K562 (cell line): ENCODE data around the gene FCGR3A. TPM values are rescaled to one million over a fixed set of nuclear protein-coding genes. Genes with fewer than 3 reads are reported as not detected.
"Not testable (repeated sequence)": the region's sequence is repeated elsewhere in the genome, so short reads cannot be mapped to it uniquely, and the experiment has no call there.

Experiments
- CUX1 ChIP-seq: fragments of 200-800 bp; sonication (Bioruptor generic); IDR thresholded peaks from 2 replicates; pipeline ENCODE4 v1.6.1; 2016; ENCODE audit warnings: missing genetic modification characterization, missing compliant biosample characterization
- EGR1 ChIP-seq: fragments of 450-650 bp; conservative IDR thresholded peaks from 2 replicates; pipeline ENCODE4 v1.6.1; 2017; ENCODE audit warnings: mild to moderate bottlenecking
- L3MBTL2 ChIP-seq: fragments of 450-650 bp; IDR thresholded peaks from 2 replicates; pipeline ENCODE4 v1.6.1; 2016; ENCODE audit warnings: mild to moderate bottlenecking, moderate library complexity
- MAZ ChIP-seq, 2 experiments: fragments of 450-650 bp in 1 of 2; sonication (generic) in 1 of 2; formaldehyde crosslinking; IDR thresholded peaks in 1 of 2; conservative IDR thresholded peaks in 1 of 2; 2 replicates each; pipeline versions ENCODE4 v1.4.0 to v1.5.0; 2020; ENCODE audit warnings: mild to moderate bottlenecking in 1 of 2, missing genetic modification reagents in 1 of 2
- MEIS2 ChIP-seq: fragments of 450-650 bp; IDR thresholded peaks from 2 replicates; pipeline ENCODE4 v1.6.1; 2014; ENCODE audit warnings: mild to moderate bottlenecking; ENCODE audit not compliant: partially characterized antibody
- NR2C2 ChIP-seq, 2 experiments: fragments of 200-800 bp in 1 of 2; sonication (Bioruptor generic) in 1 of 2; sonication (generic) in 1 of 2; formaldehyde crosslinking in 1 of 2; IDR thresholded peaks; 2 replicates each; pipeline versions ENCODE4 v1.6.1 to v1.8.0; 2016 to 2022; ENCODE audit warnings: mild to moderate bottlenecking in 1 of 2, missing compliant biosample characterization in 1 of 2, missing genetic modification characterization in 1 of 2, missing genetic modification reagents in 1 of 2
- PHF8 ChIP-seq: fragments of 200-600 bp; sonication (generic); IDR thresholded peaks from 2 replicates; pipeline ENCODE4 v1.6.1; 2012; ENCODE audit warnings: mixed run types, mild to moderate bottlenecking, inconsistent platforms, low read length, moderate library complexity, borderline replicate concordance
- SRF ChIP-seq, 2 experiments: fragments of 250-450, 450-650 bp in 1 of 2; sonication (Bioruptor Pico) in 1 of 2; sonication (generic) in 1 of 2; formaldehyde crosslinking; IDR thresholded peaks; 2 replicates each; pipeline versions ENCODE4 v1.5.0 to v1.5.1; 2020 to 2022; ENCODE audit warnings: mild to moderate bottlenecking in 1 of 2, missing genetic modification reagents in 1 of 2
- YY1 ChIP-seq, 3 experiments: IDR thresholded peaks; 2 replicates each; pipeline ENCODE4 v1.6.1; 2011; ENCODE audit warnings: low read length in 2 of 3, mild to moderate bottlenecking in 2 of 3, moderate library complexity in 2 of 3, borderline replicate concordance in 1 of 3, control low read depth in 1 of 3, low read depth in 1 of 3; ENCODE audit not compliant: insufficient read depth in 3 of 3, insufficient replicate concordance in 2 of 3, control insufficient read depth in 1 of 3, insufficient read length in 1 of 3; ENCODE audit errors: extremely low read depth in 1 of 3
- ZFX ChIP-seq: sonication (generic); formaldehyde crosslinking; IDR thresholded peaks from 2 replicates; pipeline ENCODE4 v1.8.0; 2022; ENCODE audit warnings: mild to moderate bottlenecking, missing genetic modification reagents, moderate library complexity
- ZNF766 ChIP-seq: fragments of 200-800 bp; sonication (Bioruptor generic); conservative IDR thresholded peaks from 2 replicates; pipeline ENCODE4 v1.6.1; 2016; ENCODE audit warnings: missing genetic modification characterization, missing compliant biosample characterization
- polyA plus RNA-seq, 8 experiments: library from polyadenylated mRNA; depleted of rRNA in 4 of 8; stranded (reverse) in 5 of 8; unstranded in 3 of 8; fragments of >200 nt; fragmentation: Nextera tagmentation in 2 of 8; fragmentation: Illumina TruSeq in 1 of 8; extraction: Ambion mirVana in 2 of 8; extraction: Trizol in 1 of 8; gene quantifications; 2 replicates each; pipeline versions ENCODE4 v1.2.1 to v1.2.3, GENCODE V29; 2011 to 2014; ENCODE audit warnings: inconsistent platforms in 1 of 8, missing spikeins in 1 of 8
- total RNA-seq, 7 experiments: library from RNA; depleted of rRNA in 6 of 7; stranded (reverse); fragments of >200 nt in 6 of 7; fragmentation: Illumina TruSeq in 2 of 7; extraction: Trizol in 2 of 7; gene quantifications; 2 replicates each; pipeline versions ENCODE4 v1.2.1 to v1.2.3, GENCODE V29; 2011 to 2021; ENCODE audit warnings: low replicate concordance in 1 of 7
- TF ChIP-seq, protein P1 (sequence below): fragments of 200-800 bp; sonication (Bioruptor generic); IDR thresholded peaks from 2 replicates; pipeline ENCODE4 v1.6.1; 2017; ENCODE audit warnings: missing genetic modification characterization, missing compliant biosample characterization
- TF ChIP-seq, protein P2 (sequence below): fragments of 450-650 bp; conservative IDR thresholded peaks from 2 replicates; pipeline ENCODE4 v1.6.1; 2016; ENCODE audit warnings: missing genetic modification characterization, low read depth, mild to moderate bottlenecking, missing compliant biosample characterization, moderate library complexity
- TF ChIP-seq, protein P3 (sequence below): fragments of 450-650 bp; IDR thresholded peaks from 2 replicates; pipeline ENCODE4 v1.6.1; 2016

FCGR3A gene
- total and polyA plus RNA-seq, 9 of the 15 experiments (the other 6 are each of a cell fraction or from before 2014, with no cell fraction given), result 0.04 to 0.29 (median 0.14) TPM; not detected in 3

- TF ChIP-seq CUX1 (CRISPR knock-in tag) (peak; percentile 54; the same call in 1 of the 2 replicates), PHF8 (peak; percentile 25; the same call in 1 of the 2 replicates), ZNF766 (CRISPR knock-in tag) (0 out of 2 replicates have a peak, but pooled peaks have one; percentile 10), ZFX (peak; percentile 81), MEIS2 (peak; percentile 50), YY1 (IDR thresholded peaks at IDR 0.05; ENCODE audit: borderline replicate concordance in 1 of 3, control insufficient read depth in 1 of 3, extremely low read depth in 1 of 3, insufficient read depth in 3 of 3, insufficient read length in 1 of 3, insufficient replicate concordance in 2 of 3, low read depth in 1 of 3, low read length in 2 of 3) (peak in 1 of 3 experiments; percentile 32), NR2C2 (tag; IDR thresholded peaks at IDR 0.05) (peak; percentile 37), MAZ (CRISPR knock-in tag; conservative IDR thresholded peaks at IDR 0.05 in 1 of 2, IDR thresholded peaks at IDR 0.05 in 1 of 2) (0 out of 4 replicates have a peak, but pooled peaks of 1 of the 2 experiments have one; percentile 36), EGR1 (0 out of 2 replicates have a peak, but pooled peaks have one; percentile 2), L3MBTL2 (peak; percentile 37; the same call in 1 of the 2 replicates), SRF (CRISPR knock-in tag; IDR thresholded peaks at IDR 0.05) (0 out of 4 replicates have a peak, but pooled peaks of 1 of the 2 experiments have one; percentile 12)
- TF ChIP-seq, protein P1, sequence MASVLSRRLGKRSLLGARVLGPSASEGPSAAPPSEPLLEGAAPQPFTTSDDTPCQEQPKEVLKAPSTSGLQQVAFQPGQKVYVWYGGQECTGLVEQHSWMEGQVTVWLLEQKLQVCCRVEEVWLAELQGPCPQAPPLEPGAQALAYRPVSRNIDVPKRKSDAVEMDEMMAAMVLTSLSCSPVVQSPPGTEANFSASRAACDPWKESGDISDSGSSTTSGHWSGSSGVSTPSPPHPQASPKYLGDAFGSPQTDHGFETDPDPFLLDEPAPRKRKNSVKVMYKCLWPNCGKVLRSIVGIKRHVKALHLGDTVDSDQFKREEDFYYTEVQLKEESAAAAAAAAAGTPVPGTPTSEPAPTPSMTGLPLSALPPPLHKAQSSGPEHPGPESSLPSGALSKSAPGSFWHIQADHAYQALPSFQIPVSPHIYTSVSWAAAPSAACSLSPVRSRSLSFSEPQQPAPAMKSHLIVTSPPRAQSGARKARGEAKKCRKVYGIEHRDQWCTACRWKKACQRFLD (CRISPR knock-in tag), result peak; percentile 38; the same call in 1 of the 2 replicates
- TF ChIP-seq, protein P2, sequence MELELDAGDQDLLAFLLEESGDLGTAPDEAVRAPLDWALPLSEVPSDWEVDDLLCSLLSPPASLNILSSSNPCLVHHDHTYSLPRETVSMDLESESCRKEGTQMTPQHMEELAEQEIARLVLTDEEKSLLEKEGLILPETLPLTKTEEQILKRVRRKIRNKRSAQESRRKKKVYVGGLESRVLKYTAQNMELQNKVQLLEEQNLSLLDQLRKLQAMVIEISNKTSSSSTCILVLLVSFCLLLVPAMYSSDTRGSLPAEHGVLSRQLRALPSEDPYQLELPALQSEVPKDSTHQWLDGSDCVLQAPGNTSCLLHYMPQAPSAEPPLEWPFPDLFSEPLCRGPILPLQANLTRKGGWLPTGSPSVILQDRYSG (tag), result 0 out of 2 replicates have a peak, but pooled peaks have one; percentile 53
- TF ChIP-seq NR2C2 (CRISPR knock-in tag; IDR thresholded peaks at IDR 0.05), result not testable (repeated sequence)
- TF ChIP-seq, protein P3, sequence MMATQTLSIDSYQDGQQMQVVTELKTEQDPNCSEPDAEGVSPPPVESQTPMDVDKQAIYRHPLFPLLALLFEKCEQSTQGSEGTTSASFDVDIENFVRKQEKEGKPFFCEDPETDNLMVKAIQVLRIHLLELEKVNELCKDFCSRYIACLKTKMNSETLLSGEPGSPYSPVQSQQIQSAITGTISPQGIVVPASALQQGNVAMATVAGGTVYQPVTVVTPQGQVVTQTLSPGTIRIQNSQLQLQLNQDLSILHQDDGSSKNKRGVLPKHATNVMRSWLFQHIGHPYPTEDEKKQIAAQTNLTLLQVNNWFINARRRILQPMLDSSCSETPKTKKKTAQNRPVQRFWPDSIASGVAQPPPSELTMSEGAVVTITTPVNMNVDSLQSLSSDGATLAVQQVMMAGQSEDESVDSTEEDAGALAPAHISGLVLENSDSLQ, result peak; percentile 30; the same call in 1 of the 2 replicates
These were observed 16.7 kb downstream of the FCGR3A start (continued) for GRCh38 chr1:161532644-161533567.
